ENCODE measurements around the gene KATNB1.

DNA sequence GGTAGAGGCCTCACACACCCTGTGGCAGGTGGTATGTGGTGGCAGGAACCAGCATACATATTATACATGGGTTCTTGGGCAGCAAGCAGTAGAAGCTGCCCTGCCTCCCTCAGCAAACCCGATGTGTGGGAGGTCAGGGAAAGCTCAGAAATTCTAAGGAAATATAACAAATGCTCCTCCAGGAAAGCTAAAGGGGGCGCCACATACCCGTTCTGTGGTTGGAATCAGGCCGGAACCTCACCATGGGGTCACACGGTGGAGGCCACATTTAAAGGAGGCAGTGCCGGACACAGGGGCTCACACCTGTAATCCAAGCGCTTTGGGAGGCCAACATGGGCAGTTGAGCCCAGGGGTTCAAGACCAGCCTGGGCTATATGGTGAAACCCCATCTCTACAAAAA is 12.4 kb upstream of the KATNB1 start:
- TF ChIP-seq, protein P1, sequence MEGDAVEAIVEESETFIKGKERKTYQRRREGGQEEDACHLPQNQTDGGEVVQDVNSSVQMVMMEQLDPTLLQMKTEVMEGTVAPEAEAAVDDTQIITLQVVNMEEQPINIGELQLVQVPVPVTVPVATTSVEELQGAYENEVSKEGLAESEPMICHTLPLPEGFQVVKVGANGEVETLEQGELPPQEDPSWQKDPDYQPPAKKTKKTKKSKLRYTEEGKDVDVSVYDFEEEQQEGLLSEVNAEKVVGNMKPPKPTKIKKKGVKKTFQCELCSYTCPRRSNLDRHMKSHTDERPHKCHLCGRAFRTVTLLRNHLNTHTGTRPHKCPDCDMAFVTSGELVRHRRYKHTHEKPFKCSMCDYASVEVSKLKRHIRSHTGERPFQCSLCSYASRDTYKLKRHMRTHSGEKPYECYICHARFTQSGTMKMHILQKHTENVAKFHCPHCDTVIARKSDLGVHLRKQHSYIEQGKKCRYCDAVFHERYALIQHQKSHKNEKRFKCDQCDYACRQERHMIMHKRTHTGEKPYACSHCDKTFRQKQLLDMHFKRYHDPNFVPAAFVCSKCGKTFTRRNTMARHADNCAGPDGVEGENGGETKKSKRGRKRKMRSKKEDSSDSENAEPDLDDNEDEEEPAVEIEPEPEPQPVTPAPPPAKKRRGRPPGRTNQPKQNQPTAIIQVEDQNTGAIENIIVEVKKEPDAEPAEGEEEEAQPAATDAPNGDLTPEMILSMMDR (IDR thresholded peaks at IDR 0.05), result peak; percentile 32
- TF ChIP-seq POLR2AphosphoS5 (IDR thresholded peaks at IDR 0.05; ENCODE audit: low read depth, low read length) (no peak), SIN3A (IDR thresholded peaks at IDR 0.05; ENCODE audit: borderline replicate concordance, insufficient read depth, low read depth, low read length) (no peak)
